Measurements from ENCODE around the gene HAUS1.
"Not testable (repeated sequence)": the region's sequence is repeated elsewhere in the genome, so short reads cannot be mapped to it uniquely, and the experiment has no call there.

HAUS1 gene

GRCh38 chr18:46095532-46095931, 8.7 kb upstream of the HAUS1 start:
- Histone ChIP-seq H2AFZ (ENCODE audit: low read length, unreplicated experiment) (no peak overlapping the region), H3K4me3 (ENCODE audit: low read depth, low read length) (no peak overlapping the region), H3K27me3 (ENCODE audit: insufficient read depth, low read length) (no peaks in the 10 kb centered on the region), H3K4me1 (ENCODE audit: control insufficient read depth, insufficient read depth, low read length, unreplicated experiment) (peaks cover 25% of the 10 kb centered on the region), H3K27ac (ENCODE audit: low read depth, low read length) (no peak overlapping the region), H3K79me2 (ENCODE audit: control insufficient read depth, insufficient read depth, low read length, unreplicated experiment) (peaks cover 70% of the 10 kb centered on the region), H3K36me3 (ENCODE audit: insufficient read depth, low read length) (peaks cover 22% of the 10 kb centered on the region)

GRCh38 chr18:46096651-46097300, 7.4 kb upstream of the HAUS1 start:
- Histone ChIP-seq H3K79me2 (ENCODE audit: control insufficient read depth, insufficient read depth, low read length, unreplicated experiment) (peaks cover 59% of the 10 kb centered on the region), H3K36me3 (ENCODE audit: insufficient read depth, low read length) (peaks cover 10% of the 10 kb centered on the region), H3K27ac (ENCODE audit: low read depth, low read length) (peak overlapping the region; percentile 59; the same call in 1 of the 2 replicates), H3K4me1 (ENCODE audit: control insufficient read depth, insufficient read depth, low read length, unreplicated experiment) (peaks cover 25% of the 10 kb centered on the region), H3K4me3 (ENCODE audit: low read depth, low read length) (peak overlapping the region; percentile 97), H2AFZ (ENCODE audit: low read length, unreplicated experiment) (no peak overlapping the region), H3K27me3 (ENCODE audit: insufficient read depth, low read length) (no peaks in the 10 kb centered on the region)

- peak overlapping the region; percentile 88 for H2AFZ ChIP-seq (ENCODE audit: low read length, unreplicated experiment)
- peaks cover 25% of the 10 kb centered on the region for H3K4me1 ChIP-seq (ENCODE audit: control insufficient read depth, insufficient read depth, low read length, unreplicated experiment)
- peak overlapping the region; percentile 59 for H3K27ac ChIP-seq (ENCODE audit: low read depth, low read length)
- no peaks in the 10 kb centered on the region for H3K27me3 ChIP-seq (ENCODE audit: insufficient read depth, low read length)
- peaks cover 8% of the 10 kb centered on the region for H3K36me3 ChIP-seq (ENCODE audit: insufficient read depth, low read length)
- peaks cover 55% of the 10 kb centered on the region for H3K79me2 ChIP-seq (ENCODE audit: control insufficient read depth, insufficient read depth, low read length, unreplicated experiment)
- H3K4me3 ChIP-seq (ENCODE audit: low read depth, low read length) = peak overlapping the region; percentile 97
Observed at GRCh38 chr18:46097431-46097800, 6.8 kb upstream of the HAUS1 start.

GRCh38 chr18:46097801-46098615, 6.2 kb upstream of the HAUS1 start, which contains the start of gene ATP5F1A:
ATP5F1A (minus strand) TSS chr18:46098296; CDS start chr18:46098231, 65 bp downstream.
- Histone ChIP-seq H3K27ac (ENCODE audit: low read depth, low read length) (peak within 1 kb of the TSS; percentile 59), H3K4me1 (ENCODE audit: control insufficient read depth, insufficient read depth, low read length, unreplicated experiment) (peaks cover 25% of the 10 kb centered on the region), H3K79me2 (ENCODE audit: control insufficient read depth, insufficient read depth, low read length, unreplicated experiment) (peaks cover 50% of the 10 kb centered on the region), H2AFZ (ENCODE audit: low read length, unreplicated experiment) (peak within 1 kb of the TSS; percentile 98), H3K36me3 (ENCODE audit: insufficient read depth, low read length) (peaks cover 8% of the 10 kb centered on the region), H3K4me3 (ENCODE audit: low read depth, low read length) (peak within 1 kb of the TSS; percentile 97), H3K27me3 (ENCODE audit: insufficient read depth, low read length) (no peaks in the 10 kb centered on the region)

- Histone ChIP-seq H3K27ac (ENCODE audit: low read depth, low read length) (peak overlapping the region; percentile 59), H3K4me3 (ENCODE audit: low read depth, low read length) (peak overlapping the region; percentile 97), H3K27me3 (ENCODE audit: insufficient read depth, low read length) (no peaks in the 10 kb centered on the region), H3K79me2 (ENCODE audit: control insufficient read depth, insufficient read depth, low read length, unreplicated experiment) (peaks cover 44% of the 10 kb centered on the region), H3K4me1 (ENCODE audit: control insufficient read depth, insufficient read depth, low read length, unreplicated experiment) (peaks cover 25% of the 10 kb centered on the region), H2AFZ (ENCODE audit: low read length, unreplicated experiment) (peak overlapping the region; percentile 98), H3K36me3 (ENCODE audit: insufficient read depth, low read length) (peaks cover 8% of the 10 kb centered on the region)
Observed at GRCh38 chr18:46098616-46098933, 5.6 kb upstream of the HAUS1 start.

- no peak overlapping the region for H3K27ac ChIP-seq (ENCODE audit: low read depth, low read length)
- H3K27me3 ChIP-seq (ENCODE audit: insufficient read depth, low read length) = no peaks in the 10 kb centered on the region
- peaks cover 37% of the 10 kb centered on the region for H3K79me2 ChIP-seq (ENCODE audit: control insufficient read depth, insufficient read depth, low read length, unreplicated experiment)
- H3K36me3 ChIP-seq (ENCODE audit: insufficient read depth, low read length) = peaks cover 8% of the 10 kb centered on the region
- no peak overlapping the region for H2AFZ ChIP-seq (ENCODE audit: low read length, unreplicated experiment)
- H3K4me3 ChIP-seq (ENCODE audit: low read depth, low read length) = no peak overlapping the region
- peaks cover 25% of the 10 kb centered on the region for H3K4me1 ChIP-seq (ENCODE audit: control insufficient read depth, insufficient read depth, low read length, unreplicated experiment)
Observed at GRCh38 chr18:46099463-46099862, 4.7 kb upstream of the HAUS1 start.

- H3K27me3 ChIP-seq (ENCODE audit: insufficient read depth, low read length) = no peaks in the 10 kb centered on the region
- no peak overlapping the region for H3K4me3 ChIP-seq (ENCODE audit: low read depth, low read length)
- peaks cover 2% of the 10 kb centered on the region for H3K4me1 ChIP-seq (ENCODE audit: control insufficient read depth, insufficient read depth, low read length, unreplicated experiment)
- no peak overlapping the region for H2AFZ ChIP-seq (ENCODE audit: low read length, unreplicated experiment)
- H3K27ac ChIP-seq (ENCODE audit: low read depth, low read length) = no peak overlapping the region
- peaks cover 14% of the 10 kb centered on the region for H3K36me3 ChIP-seq (ENCODE audit: insufficient read depth, low read length)
- H3K79me2 ChIP-seq (ENCODE audit: control insufficient read depth, insufficient read depth, low read length, unreplicated experiment) = peaks cover 12% of the 10 kb centered on the region
Observed at GRCh38 chr18:46109386-46109785, 5.2 kb downstream of the HAUS1 start.

- Histone ChIP-seq H3K4me3 (ENCODE audit: low read depth, low read length) (no peak overlapping the region), H2AFZ (ENCODE audit: low read length, unreplicated experiment) (no peak overlapping the region), H3K27me3 (ENCODE audit: insufficient read depth, low read length) (no peaks in the 10 kb centered on the region), H3K36me3 (ENCODE audit: insufficient read depth, low read length) (peaks cover 18% of the 10 kb centered on the region), H3K79me2 (ENCODE audit: control insufficient read depth, insufficient read depth, low read length, unreplicated experiment) (peaks cover 6% of the 10 kb centered on the region), H3K4me1 (ENCODE audit: control insufficient read depth, insufficient read depth, low read length, unreplicated experiment) (peaks cover 2% of the 10 kb centered on the region), H3K27ac (ENCODE audit: low read depth, low read length) (no peak overlapping the region)
Observed at GRCh38 chr18:46110406-46110805, 6.2 kb downstream of the HAUS1 start.

GRCh38 chr18:46113751-46114150, 9.6 kb downstream of the HAUS1 start:
- Histone ChIP-seq H3K27me3 (ENCODE audit: insufficient read depth, low read length) (no peaks in the 10 kb centered on the region), H3K36me3 (ENCODE audit: insufficient read depth, low read length) (peaks cover 15% of the 10 kb centered on the region), H3K27ac (ENCODE audit: low read depth, low read length) (no peak overlapping the region), H2AFZ (ENCODE audit: low read length, unreplicated experiment) (no peak overlapping the region), H3K4me3 (ENCODE audit: low read depth, low read length) (no peak overlapping the region), H3K79me2 (ENCODE audit: control insufficient read depth, insufficient read depth, low read length, unreplicated experiment) (no peaks in the 10 kb centered on the region), H3K4me1 (ENCODE audit: control insufficient read depth, insufficient read depth, low read length, unreplicated experiment) (no peaks in the 10 kb centered on the region)

GRCh38 chr18:46126625-46127024, 22.4 kb downstream of the HAUS1 start:
- not testable (repeated sequence) for H2AFZ ChIP-seq (ENCODE audit: low read length, unreplicated experiment); H3K27ac ChIP-seq (ENCODE audit: low read depth, low read length); H3K79me2 ChIP-seq (ENCODE audit: control insufficient read depth, insufficient read depth, low read length, unreplicated experiment); H3K4me1 ChIP-seq (ENCODE audit: control insufficient read depth, insufficient read depth, low read length, unreplicated experiment); H3K4me3 ChIP-seq (ENCODE audit: low read depth, low read length); H3K27me3 ChIP-seq (ENCODE audit: insufficient read depth, low read length)
- peaks cover 21% of the 10 kb centered on the region for H3K36me3 ChIP-seq (ENCODE audit: insufficient read depth, low read length)

GRCh38 chr18:46130061-46130460, 25.9 kb downstream of the HAUS1 start:
- H2AFZ ChIP-seq (ENCODE audit: low read length, unreplicated experiment) = no peak overlapping the region
- peaks cover 17% of the 10 kb centered on the region for H3K36me3 ChIP-seq (ENCODE audit: insufficient read depth, low read length)

More at GRCh38 chr18:46130061-46130460, 25.9 kb downstream of the HAUS1 start:
- Histone ChIP-seq H3K27me3 (ENCODE audit: insufficient read depth, low read length) (no peaks in the 10 kb centered on the region), H3K4me1 (ENCODE audit: control insufficient read depth, insufficient read depth, low read length, unreplicated experiment) (no peaks in the 10 kb centered on the region), H3K27ac (ENCODE audit: low read depth, low read length) (no peak overlapping the region), H3K4me3 (ENCODE audit: low read depth, low read length) (no peak overlapping the region), H3K79me2 (ENCODE audit: control insufficient read depth, insufficient read depth, low read length, unreplicated experiment) (no peaks in the 10 kb centered on the region)
